ENCODE results near the gene OBSCN. TPM values are rescaled to one million over a fixed set of nuclear protein-coding genes. Genes with fewer than 3 reads are reported as not detected.

Gene OBSCN
- total and polyA plus RNA-seq, 2 donors (not counting 1 experiment from before 2014, with no cell fraction given): 10.0 to 63.9 TPM

DNA sequence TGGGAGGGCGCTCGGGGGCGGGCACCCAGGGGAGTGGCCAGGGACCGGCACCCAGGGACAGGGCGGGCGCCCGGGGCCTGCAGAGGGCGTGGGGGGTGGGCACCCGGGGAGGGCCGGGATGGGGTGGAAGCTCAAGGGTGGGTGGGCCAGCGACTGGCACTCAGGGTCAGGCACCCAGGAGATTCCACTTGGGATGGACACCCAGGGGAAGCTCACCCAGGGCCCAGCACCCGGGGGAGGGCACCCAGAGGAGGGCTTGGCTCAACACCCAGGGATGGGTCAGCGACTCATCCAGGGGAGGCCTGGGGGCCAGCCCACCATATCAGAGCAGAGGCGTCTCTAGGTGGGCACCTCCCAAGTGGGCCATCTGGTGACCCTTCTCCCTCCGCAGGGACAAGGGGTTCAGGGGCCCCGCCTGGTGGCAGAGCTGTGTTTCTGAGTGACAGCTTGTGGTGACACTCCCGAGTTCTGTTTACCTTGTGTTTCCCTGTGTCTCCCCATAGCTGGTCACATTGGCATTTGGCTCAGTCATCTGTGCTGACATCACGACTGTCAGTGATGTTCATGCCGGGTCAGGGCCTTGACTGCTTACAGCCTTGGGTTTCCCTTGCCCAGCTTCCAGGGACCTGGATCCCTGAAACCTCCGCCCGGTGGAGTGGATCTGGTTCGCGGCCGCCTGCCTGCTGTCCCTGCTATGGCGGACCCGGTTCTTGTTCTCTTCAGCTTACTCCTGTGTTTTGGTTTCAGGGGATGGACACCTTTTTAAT, 41.5 kb upstream of the OBSCN start:
- Histone ChIP-seq H4K20me1 (ENCODE audit: control insufficient read depth, insufficient read depth, low read length, poor library complexity, severe bottlenecking) (peaks cover 4% of the 10 kb centered on the region), H3K79me2 (ENCODE audit: control insufficient read depth, insufficient read depth, low read length) (peaks cover 51% of the 10 kb centered on the region), H3K27ac (ENCODE audit: low read length in 2 of 2) (peak overlapping the region; percentile 95 to 98), H3K4me3 (ENCODE audit: control extremely low read depth in 1 of 5, extremely low read depth in 1 of 5, insufficient read depth in 1 of 5, low read depth in 2 of 5, low read length in 4 of 5) (peak overlapping the region in 4 of 5 experiments; percentile 64 to 74 (median 66)), H3K36me3 (replicated peaks in 1 of 2; ENCODE audit: control extremely low read depth in 1 of 2, control insufficient read depth in 1 of 2, extremely low read depth in 1 of 2, insufficient read depth in 2 of 2, low read length in 1 of 2) (no peaks in the 10 kb centered on the region), H2AFZ (ENCODE audit: insufficient read depth, low read depth, low read length, poor library complexity, severe bottlenecking) (peak overlapping the region; percentile 79), H3K4me2 (replicated peaks; ENCODE audit: low read depth, low read length, poor library complexity, severe bottlenecking) (peak overlapping the region; percentile 98), H3K9me3 (ENCODE audit: control extremely low read depth in 1 of 3, control insufficient read depth in 2 of 3, insufficient read depth in 1 of 3, low read length in 2 of 3) (no peaks in the 10 kb centered on the region), H3K4me1 (ENCODE audit: control insufficient read depth in 2 of 2, insufficient read depth in 2 of 2, low read length in 2 of 2) (peaks cover 14 to 26% of the 10 kb centered on the region in 2 donors), H3K9ac (ENCODE audit: low read length) (peak overlapping the region; percentile 91), H3K27me3 (replicated peaks in 1 of 4; ENCODE audit: control extremely low read depth in 1 of 4, control insufficient read depth in 3 of 4, insufficient read depth in 4 of 4, low read length in 3 of 4) (peaks cover 0 to 5% (median 0%) of the 10 kb centered on the region in 4 experiments)
- Mint-ChIP-seq H3K4me1 (peaks cover 28% of the 10 kb centered on the region), H3K27ac (peak overlapping the region; percentile 99), H3K9me3 (ENCODE audit: insufficient read depth) (no peaks in the 10 kb centered on the region), H3K4me3 (peak overlapping the region; percentile 92), H3K27me3 (no peaks in the 10 kb centered on the region)
- TF ChIP-seq EZH2 (IDR thresholded peaks at IDR 0.05; ENCODE audit: borderline replicate concordance, insufficient read depth, low read depth, low read length, poor library complexity, severe bottlenecking): no peak
- TF ChIP-seq, protein P1, sequence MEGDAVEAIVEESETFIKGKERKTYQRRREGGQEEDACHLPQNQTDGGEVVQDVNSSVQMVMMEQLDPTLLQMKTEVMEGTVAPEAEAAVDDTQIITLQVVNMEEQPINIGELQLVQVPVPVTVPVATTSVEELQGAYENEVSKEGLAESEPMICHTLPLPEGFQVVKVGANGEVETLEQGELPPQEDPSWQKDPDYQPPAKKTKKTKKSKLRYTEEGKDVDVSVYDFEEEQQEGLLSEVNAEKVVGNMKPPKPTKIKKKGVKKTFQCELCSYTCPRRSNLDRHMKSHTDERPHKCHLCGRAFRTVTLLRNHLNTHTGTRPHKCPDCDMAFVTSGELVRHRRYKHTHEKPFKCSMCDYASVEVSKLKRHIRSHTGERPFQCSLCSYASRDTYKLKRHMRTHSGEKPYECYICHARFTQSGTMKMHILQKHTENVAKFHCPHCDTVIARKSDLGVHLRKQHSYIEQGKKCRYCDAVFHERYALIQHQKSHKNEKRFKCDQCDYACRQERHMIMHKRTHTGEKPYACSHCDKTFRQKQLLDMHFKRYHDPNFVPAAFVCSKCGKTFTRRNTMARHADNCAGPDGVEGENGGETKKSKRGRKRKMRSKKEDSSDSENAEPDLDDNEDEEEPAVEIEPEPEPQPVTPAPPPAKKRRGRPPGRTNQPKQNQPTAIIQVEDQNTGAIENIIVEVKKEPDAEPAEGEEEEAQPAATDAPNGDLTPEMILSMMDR (IDR thresholded peaks at IDR 0.05): peak; percentile 56
- DNase-seq (peak; percentile 84), ATAC-seq (ENCODE audit: low read depth) (peak; percentile 0)
- intact Hi-C loops (cut with micrococcal nuclease): loop anchor here (1.0 to 2.0 kb wide), 2 partner anchors 36 to 321 kb away; partner anchors contain the start of gene RNF187
- WGBS (ENCODE audit: insufficient coverage): 32% methylated on average over 20 of the region's 26 CpGs
- CTCF ChIA-PET: interaction anchor here (0.6 to 5.6 kb wide), 16 partner anchors 24 to 1751 kb away, joined by 3 to 73 read pairs (median 4); partner anchors contain the start of genes GUK1, RNF187 and TRIM11
- POLR2A ChIA-PET: interaction anchor here (0.6 to 3.3 kb wide), 12 partner anchors 13 to 322 kb away, joined by 3 to 22 read pairs (median 5); partner anchors contain the start of genes ARF1, GUK1, MRPL55 and RNF187
